A549 (cell line): Measurements from ENCODE around the gene MRRF. TPM values are rescaled to one million over a fixed set of nuclear protein-coding genes. Genes with fewer than 3 reads are reported as not detected.

Experiments
- ATAC-seq, 2 experiments: fragments of 200-7000 bp in 1 of 2; fragments of >200 bp in 1 of 2; cut with Nextera tagmentation in 1 of 2; cut with Tn5 transposase in 1 of 2; 3 replicates each; pipeline versions ENCODE4 v1.8.0 to v1.9.1; 2018 to 2020; ENCODE audit warnings: mild to moderate bottlenecking in 1 of 2, moderate library complexity in 1 of 2
- CTCF ChIA-PET: fragments of 300-600 bp; sonication (Branson Sonifier 250); formaldehyde crosslinking; extraction: SDS; loops from one replicate; lab custom pipeline; 2021; ENCODE audit warnings: antibody characterized with exemption, inconsistent platforms; lab: Yijun Ruan, JAX
- POLR2A ChIA-PET: fragments of 350-600 bp; formaldehyde crosslinking; extraction: SDS; loops from one replicate; lab custom pipeline; 2021; ENCODE audit warnings: antibody characterized with exemption, inconsistent platforms; lab: Yijun Ruan, JAX
- DNase-seq, 2 experiments: peaks; one replicate each; pipeline versions ENCODE4 v3.0.0 to v3.0.0-alpha.2; 2011 to 2016; ENCODE audit warnings: low read depth in 1 of 2, low spot score in 1 of 2
- FAIRE-seq: peaks from 2 replicates; lab custom pipeline; 2011; peaks lifted over from hg19 to GRCh38; lab: Jason Lieb, UNC
- H3K27ac ChIP-seq, 2 experiments: fragments of >200 bp; sonication (Bioruptor Twin); formaldehyde crosslinking; 3 replicates each; pipeline ENCODE4 v1.5.1; 2016 to 2017
- H3K4me1 ChIP-seq: fragments of >200 bp; sonication (Bioruptor Twin); formaldehyde crosslinking; 3 replicates; pipeline ENCODE4 v1.6.1; 2016
- H3K4me2 ChIP-seq: fragments of >200 bp; sonication (Bioruptor Twin); formaldehyde crosslinking; 3 replicates; pipeline ENCODE4 v1.6.1; 2016
- H3K4me3 ChIP-seq: fragments of >200 bp; sonication (Bioruptor Twin); formaldehyde crosslinking; 3 replicates; pipeline ENCODE4 v1.5.1; 2016
- H3K9me3 ChIP-seq: fragments of >200 bp; sonication (Bioruptor Twin); formaldehyde crosslinking; 3 replicates; pipeline ENCODE4 v1.6.1; 2016
- CBX8 ChIP-seq: fragments of 200-600 bp; sonication (generic); IDR thresholded peaks from 2 replicates; pipeline ENCODE4 v1.6.1; 2016
- CEBPB ChIP-seq, 2 experiments: fragments of >200 bp in 1 of 2; sonication (Bioruptor Twin) in 1 of 2; formaldehyde crosslinking in 1 of 2; IDR thresholded peaks; 2 replicates each; pipeline ENCODE4 v1.6.1; 2012 to 2016
- E2F6 ChIP-seq: IDR thresholded peaks from 2 replicates; pipeline ENCODE4 v1.6.1; 2012; ENCODE audit warnings: low read depth, borderline replicate concordance
- FOXS1 ChIP-seq: fragments of 250-450 bp; sonication (Bioruptor Pico); IDR thresholded peaks from 2 replicates; pipeline ENCODE4 v1.5.0; 2020; ENCODE audit warnings: mild to moderate bottlenecking, moderate library complexity
- HDAC2 ChIP-seq: fragments of 200-600 bp; sonication (generic); IDR thresholded peaks from 2 replicates; pipeline ENCODE4 v1.6.1; 2016
- HOXB13 ChIP-seq: fragments of 250-450 bp; sonication (Bioruptor Pico); IDR thresholded peaks from 2 replicates; pipeline ENCODE4 v1.5.0; 2020; ENCODE audit warnings: low read depth, mild to moderate bottlenecking, moderate library complexity
- MAZ ChIP-seq: fragments of 150-350 bp; IDR thresholded peaks from 2 replicates; pipeline ENCODE4 v1.6.1; 2014; ENCODE audit warnings: antibody characterized with exemption, low read depth, low read length, borderline replicate concordance
- MYC ChIP-seq: IDR thresholded peaks from 2 replicates; pipeline ENCODE4 v1.6.1; 2012; ENCODE audit warnings: mild to moderate bottlenecking, inconsistent platforms, low read length, improper control_type of control experiment, borderline replicate concordance
- PBX3 ChIP-seq: IDR thresholded peaks from 2 replicates; pipeline ENCODE4 v1.6.1; 2012
- RARB ChIP-seq: fragments of 250-450 bp; sonication (Bioruptor Pico); IDR thresholded peaks from 2 replicates; pipeline ENCODE4 v1.8.0; 2021; ENCODE audit warnings: mild to moderate bottlenecking, moderate library complexity
- RNF2 ChIP-seq: fragments of 200-600 bp; sonication (generic); IDR thresholded peaks from 2 replicates; pipeline ENCODE4 v1.6.1; 2016; ENCODE audit warnings: low read depth, mild to moderate bottlenecking, antibody characterized with exemption, moderate library complexity, borderline replicate concordance
- TFCP2L1 ChIP-seq: fragments of 250-450 bp; sonication (Bioruptor Pico); IDR thresholded peaks from 2 replicates; pipeline ENCODE4 v1.5.0; 2021; ENCODE audit warnings: mild to moderate bottlenecking
- WGBS: methylation state at CpG from one replicate; pipeline ENCODE4 v1.1.6; 2017; ENCODE audit errors: missing lambda C conversion rate; 5-methylcytosine and 5-hydroxymethylcytosine counted together
- polyA plus RNA-seq, 4 experiments: library from polyadenylated mRNA; depleted of rRNA in 3 of 4; stranded (reverse); fragments of >200 nt; fragmentation: RNase III in 1 of 4; extraction: RNeasy Plus Mini Kit Qiagen cat#74134 plus additional on column Dnase treatment in 1 of 4; gene quantifications; 2 replicates in 3 of 4; 3 replicates in 1 of 4; pipeline ENCODE4 v1.2.3, GENCODE V29; 2011 to 2017
- TF ChIP-seq, protein P1 (sequence below): fragments of 250-450 bp; sonication (Bioruptor Pico); IDR thresholded peaks from 2 replicates; pipeline ENCODE4 v1.5.0; 2020; ENCODE audit warnings: low read depth, mild to moderate bottlenecking, moderate library complexity
- TF ChIP-seq, protein P2 (sequence below): fragments of >200 bp; sonication (Bioruptor Twin); formaldehyde crosslinking; IDR thresholded peaks from 3 replicates; pipeline ENCODE4 v1.5.1; 2016
- TF ChIP-seq, protein P3 (sequence below): IDR thresholded peaks from 2 replicates; pipeline ENCODE4 v1.6.1; 2012

Gene MRRF
- polyA plus RNA-seq, 2 of the 4 experiments (the other 2 are of a cell fraction) = 63.6 to 107 TPM

GRCh38 chr9:122239722-122240121 lies 25.0 kb upstream of the MRRF start (continued):
- no peak for TF ChIP-seq E2F6

DNA sequence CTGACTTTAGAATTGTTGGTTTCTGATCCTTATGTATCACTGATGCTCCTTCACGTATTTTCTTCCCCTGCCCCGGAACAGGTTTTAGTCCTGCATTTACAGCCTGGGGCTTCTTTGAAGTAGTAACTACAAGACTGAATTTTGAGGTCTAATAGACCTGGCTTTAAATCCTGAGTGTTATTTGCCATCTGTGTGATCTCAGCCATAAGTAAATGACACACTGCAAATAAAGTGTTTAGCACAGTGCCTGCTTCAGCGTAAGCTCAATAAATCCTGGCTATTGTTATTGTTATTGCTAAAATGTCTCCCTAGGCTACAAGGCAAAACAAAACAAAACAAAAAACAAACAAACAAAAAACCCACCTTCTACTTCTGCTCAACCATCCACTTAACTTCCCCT lies 20.3 kb upstream of the MRRF start:
- FAIRE-seq = no peak
- Histone ChIP-seq H3K4me3 (no peak overlapping the region), H3K27ac (no peak overlapping the region), H3K4me2 (no peak overlapping the region), H3K4me1 (no peaks in the 10 kb centered on the region), H3K9me3 (no peaks in the 10 kb centered on the region)
- TF ChIP-seq HOXB13 (CRISPR knock-in tag) = no peak
- TF ChIP-seq PBX3 = no peak
- ATAC-seq = no peak
- no peak for DNase-seq
- ChIA-PET CTCF (no interaction called here), POLR2A (no interaction called here)
- WGBS = 93% methylated on average over 3 of the region's 3 CpGs

GRCh38 chr9:122246666-122247065 lies 18.0 kb upstream of the MRRF start:
- WGBS = 90% methylated on average over 3 of the region's 3 CpGs
- CTCF ChIA-PET = interaction anchor here (1.8 kb wide), 1 partner anchor 122 kb away, joined by 8 read pairs; no protein-coding TSS in a partner anchor
- no peak overlapping the region for H3K27ac ChIP-seq

More at GRCh38 chr9:122246666-122247065, 18.0 kb upstream of the MRRF start:
- DNase-seq (no peak), FAIRE-seq (no peak), ATAC-seq (no peak)
- TF ChIP-seq PBX3 (no peak), HDAC2 (no peak), E2F6 (no peak), CBX8 (no peak), MAZ (no peak), TFCP2L1 (no peak), RNF2 (no peak), MYC (no peak), RARB (CRISPR knock-in tag) (no peak), FOXS1 (CRISPR knock-in tag) (no peak), CEBPB (IDR thresholded peaks at IDR 0.05) (no peak)
- TF ChIP-seq, protein P1, sequence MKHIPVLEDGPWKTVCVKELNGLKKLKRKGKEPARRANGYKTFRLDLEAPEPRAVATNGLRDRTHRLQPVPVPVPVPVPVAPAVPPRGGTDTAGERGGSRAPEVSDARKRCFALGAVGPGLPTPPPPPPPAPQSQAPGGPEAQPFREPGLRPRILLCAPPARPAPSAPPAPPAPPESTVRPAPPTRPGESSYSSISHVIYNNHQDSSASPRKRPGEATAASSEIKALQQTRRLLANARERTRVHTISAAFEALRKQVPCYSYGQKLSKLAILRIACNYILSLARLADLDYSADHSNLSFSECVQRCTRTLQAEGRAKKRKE (CRISPR knock-in tag) = no peak
- TF ChIP-seq, protein P2, sequence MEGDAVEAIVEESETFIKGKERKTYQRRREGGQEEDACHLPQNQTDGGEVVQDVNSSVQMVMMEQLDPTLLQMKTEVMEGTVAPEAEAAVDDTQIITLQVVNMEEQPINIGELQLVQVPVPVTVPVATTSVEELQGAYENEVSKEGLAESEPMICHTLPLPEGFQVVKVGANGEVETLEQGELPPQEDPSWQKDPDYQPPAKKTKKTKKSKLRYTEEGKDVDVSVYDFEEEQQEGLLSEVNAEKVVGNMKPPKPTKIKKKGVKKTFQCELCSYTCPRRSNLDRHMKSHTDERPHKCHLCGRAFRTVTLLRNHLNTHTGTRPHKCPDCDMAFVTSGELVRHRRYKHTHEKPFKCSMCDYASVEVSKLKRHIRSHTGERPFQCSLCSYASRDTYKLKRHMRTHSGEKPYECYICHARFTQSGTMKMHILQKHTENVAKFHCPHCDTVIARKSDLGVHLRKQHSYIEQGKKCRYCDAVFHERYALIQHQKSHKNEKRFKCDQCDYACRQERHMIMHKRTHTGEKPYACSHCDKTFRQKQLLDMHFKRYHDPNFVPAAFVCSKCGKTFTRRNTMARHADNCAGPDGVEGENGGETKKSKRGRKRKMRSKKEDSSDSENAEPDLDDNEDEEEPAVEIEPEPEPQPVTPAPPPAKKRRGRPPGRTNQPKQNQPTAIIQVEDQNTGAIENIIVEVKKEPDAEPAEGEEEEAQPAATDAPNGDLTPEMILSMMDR = no peak
- TF ChIP-seq, protein P3, sequence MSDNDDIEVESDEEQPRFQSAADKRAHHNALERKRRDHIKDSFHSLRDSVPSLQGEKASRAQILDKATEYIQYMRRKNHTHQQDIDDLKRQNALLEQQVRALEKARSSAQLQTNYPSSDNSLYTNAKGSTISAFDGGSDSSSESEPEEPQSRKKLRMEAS = no peak
- Histone ChIP-seq H3K4me1 (no peaks in the 10 kb centered on the region), H3K4me2 (no peak overlapping the region), H3K9me3 (no peaks in the 10 kb centered on the region), H3K4me3 (no peak overlapping the region)
- POLR2A ChIA-PET = no interaction called here
